A549 (cell line): ENCODE measurements around the gene ASB2. TPM values are rescaled to one million over a fixed set of nuclear protein-coding genes. Genes with fewer than 3 reads are reported as not detected.

ENCODE experiments used
- ATAC-seq, 2 experiments: fragments of 200-7000 bp in 1 of 2; fragments of >200 bp in 1 of 2; cut with Nextera tagmentation in 1 of 2; cut with Tn5 transposase in 1 of 2; 3 replicates each; pipeline versions ENCODE4 v1.8.0 to v1.9.1; 2018 to 2020; ENCODE audit warnings: mild to moderate bottlenecking in 1 of 2, moderate library complexity in 1 of 2
- CTCF ChIA-PET: fragments of 300-600 bp; sonication (Branson Sonifier 250); formaldehyde crosslinking; extraction: SDS; loops from one replicate; lab custom pipeline; 2021; ENCODE audit warnings: antibody characterized with exemption, inconsistent platforms; lab: Yijun Ruan, JAX
- POLR2A ChIA-PET: fragments of 350-600 bp; formaldehyde crosslinking; extraction: SDS; loops from one replicate; lab custom pipeline; 2021; ENCODE audit warnings: antibody characterized with exemption, inconsistent platforms; lab: Yijun Ruan, JAX
- DNase-seq, 2 experiments: peaks; one replicate each; pipeline versions ENCODE4 v3.0.0 to v3.0.0-alpha.2; 2011 to 2016; ENCODE audit warnings: low read depth in 1 of 2, low spot score in 1 of 2
- FAIRE-seq: peaks from 2 replicates; lab custom pipeline; 2011; peaks lifted over from hg19 to GRCh38; lab: Jason Lieb, UNC
- H3K27ac ChIP-seq, 2 experiments: fragments of >200 bp; sonication (Bioruptor Twin); formaldehyde crosslinking; 3 replicates each; pipeline ENCODE4 v1.5.1; 2016 to 2017
- H3K4me1 ChIP-seq: fragments of >200 bp; sonication (Bioruptor Twin); formaldehyde crosslinking; 3 replicates; pipeline ENCODE4 v1.6.1; 2016
- H3K4me2 ChIP-seq: fragments of >200 bp; sonication (Bioruptor Twin); formaldehyde crosslinking; 3 replicates; pipeline ENCODE4 v1.6.1; 2016
- H3K4me3 ChIP-seq: fragments of >200 bp; sonication (Bioruptor Twin); formaldehyde crosslinking; 3 replicates; pipeline ENCODE4 v1.5.1; 2016
- H3K9me3 ChIP-seq: fragments of >200 bp; sonication (Bioruptor Twin); formaldehyde crosslinking; 3 replicates; pipeline ENCODE4 v1.6.1; 2016
- BHLHE40 ChIP-seq: IDR thresholded peaks from 2 replicates; pipeline ENCODE4 v1.6.1; 2012; ENCODE audit warnings: low read depth, low read length, inconsistent platforms
- EHF ChIP-seq: fragments of 250-450 bp; sonication (Bioruptor Pico); IDR thresholded peaks from 2 replicates; pipeline ENCODE4 v1.5.0; 2020; ENCODE audit warnings: mild to moderate bottlenecking
- EHMT2 ChIP-seq: fragments of 200-600 bp; sonication (generic); IDR thresholded peaks from 2 replicates; pipeline ENCODE4 v1.6.1; 2016; ENCODE audit warnings: antibody characterized with exemption, low read depth, mild to moderate bottlenecking, moderate library complexity
- FOSB ChIP-seq: fragments of 250-450 bp; sonication (Bioruptor Pico); IDR thresholded peaks from 2 replicates; pipeline ENCODE4 v1.5.0; 2020; ENCODE audit warnings: mild to moderate bottlenecking, moderate library complexity
- FOSL2 ChIP-seq, 2 experiments: fragments of 450-650 bp in 1 of 2; fragments of >200 bp in 1 of 2; sonication (Bioruptor Twin) in 1 of 2; formaldehyde crosslinking; IDR thresholded peaks; 2 replicates each; pipeline versions ENCODE4 v1.5.0 to v1.6.1; 2016 to 2020; ENCODE audit warnings: mild to moderate bottlenecking in 1 of 2, moderate library complexity in 1 of 2
- HDAC2 ChIP-seq: fragments of 200-600 bp; sonication (generic); IDR thresholded peaks from 2 replicates; pipeline ENCODE4 v1.6.1; 2016
- JUN ChIP-seq, 2 experiments: fragments of >200 bp; sonication (Bioruptor Twin); formaldehyde crosslinking; IDR thresholded peaks; 2 replicates in 1 of 2; 3 replicates in 1 of 2; pipeline ENCODE4 v1.6.1; 2016 to 2017
- JUNB ChIP-seq: fragments of >200 bp; sonication (Bioruptor Twin); formaldehyde crosslinking; IDR thresholded peaks from 2 replicates; pipeline ENCODE4 v1.6.1; 2016
- KDM1A ChIP-seq: fragments of 200-600 bp; sonication (generic); IDR thresholded peaks from 2 replicates; pipeline ENCODE4 v1.6.1; 2016; ENCODE audit warnings: low read depth, mild to moderate bottlenecking
- MYC ChIP-seq: IDR thresholded peaks from 2 replicates; pipeline ENCODE4 v1.6.1; 2012; ENCODE audit warnings: mild to moderate bottlenecking, inconsistent platforms, low read length, improper control_type of control experiment, borderline replicate concordance
- NPAS2 ChIP-seq: fragments of 250-450 bp; sonication (Bioruptor Pico); IDR thresholded peaks from 2 replicates; pipeline ENCODE4 v1.8.0; 2022; ENCODE audit warnings: mild to moderate bottlenecking, moderate library complexity, borderline replicate concordance
- NR3C1 ChIP-seq: fragments of >200 bp; sonication (Bioruptor Twin); formaldehyde crosslinking; IDR thresholded peaks from 3 replicates; pipeline ENCODE4 v1.6.1; 2017
- PHF8 ChIP-seq: fragments of 200-600 bp; sonication (generic); IDR thresholded peaks from 2 replicates; pipeline ENCODE4 v1.6.1; 2016; ENCODE audit warnings: low read depth, mild to moderate bottlenecking, antibody characterized with exemption, moderate library complexity, borderline replicate concordance
- POLR2AphosphoS2 ChIP-seq: conservative IDR thresholded peaks from 2 replicates; pipeline ENCODE4 v1.6.1; 2012; ENCODE audit warnings: low read length, improper control_type of control experiment, inconsistent platforms
- TFCP2L1 ChIP-seq: fragments of 250-450 bp; sonication (Bioruptor Pico); IDR thresholded peaks from 2 replicates; pipeline ENCODE4 v1.5.0; 2021; ENCODE audit warnings: mild to moderate bottlenecking
- TP53 ChIP-seq: fragments of 250-450 bp; sonication (Bioruptor Pico); IDR thresholded peaks from 2 replicates; pipeline ENCODE4 v1.5.0; 2021; ENCODE audit warnings: mild to moderate bottlenecking, moderate library complexity
- ZNF302 ChIP-seq: fragments of 250-450 bp; sonication (Bioruptor Pico); IDR thresholded peaks from 2 replicates; pipeline ENCODE4 v1.9.0; 2021; ENCODE audit warnings: inconsistent platforms, mild to moderate bottlenecking, moderate library complexity
- WGBS: methylation state at CpG from one replicate; pipeline ENCODE4 v1.1.6; 2017; ENCODE audit errors: missing lambda C conversion rate; 5-methylcytosine and 5-hydroxymethylcytosine counted together
- polyA plus RNA-seq, 4 experiments: library from polyadenylated mRNA; depleted of rRNA in 3 of 4; stranded (reverse); fragments of >200 nt; fragmentation: RNase III in 1 of 4; extraction: RNeasy Plus Mini Kit Qiagen cat#74134 plus additional on column Dnase treatment in 1 of 4; gene quantifications; 2 replicates in 3 of 4; 3 replicates in 1 of 4; pipeline ENCODE4 v1.2.3, GENCODE V29; 2011 to 2017
- TF ChIP-seq, protein P1 (sequence below): fragments of 250-450 bp; sonication (Bioruptor Pico); IDR thresholded peaks from 2 replicates; pipeline ENCODE4 v1.5.0; 2021; ENCODE audit warnings: mild to moderate bottlenecking, moderate library complexity, borderline replicate concordance
- TF ChIP-seq, protein P2 (sequence below): fragments of 450-650 bp; IDR thresholded peaks from 2 replicates; pipeline ENCODE4 v1.6.1; 2014; ENCODE audit warnings: antibody characterized with exemption
- TF ChIP-seq, protein P3 (sequence below): fragments of 150-350 bp; IDR thresholded peaks from 2 replicates; pipeline ENCODE4 v1.6.1; 2014; ENCODE audit warnings: low read depth, mild to moderate bottlenecking, low read length

The ASB2 gene
- polyA plus RNA-seq, 2 of the 4 experiments (the other 2 are of a cell fraction), result 0.03 to 0.10 TPM

DNA sequence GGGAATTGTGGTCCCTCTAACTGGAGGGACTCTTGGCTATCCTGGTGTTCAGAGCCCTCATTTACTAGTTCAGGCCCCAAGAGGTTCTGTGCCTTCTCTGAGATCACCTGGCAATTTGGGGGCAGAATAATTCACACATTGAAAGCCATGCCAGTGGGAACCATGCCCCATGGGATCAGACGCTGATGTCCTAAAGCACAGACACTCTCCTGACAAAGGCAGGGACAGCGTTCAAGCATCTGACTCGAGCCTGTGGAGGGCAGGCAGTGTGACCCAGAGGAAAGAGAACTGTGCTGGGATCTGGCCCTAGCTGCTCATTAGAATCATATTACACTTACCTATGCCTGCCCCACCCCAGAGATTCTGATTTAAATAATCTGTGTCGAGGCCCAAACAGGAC, 2.4 kb upstream of the ASB2 start:
- H3K4me2 ChIP-seq, result no peak overlapping the region
- WGBS, result 61% methylated on average over 4 of the region's 4 CpGs
- ATAC-seq, result no peak
- no peak for TF ChIP-seq EHMT2
- no peak for TF ChIP-seq FOSB (CRISPR knock-in tag)
- TF ChIP-seq, protein P1, sequence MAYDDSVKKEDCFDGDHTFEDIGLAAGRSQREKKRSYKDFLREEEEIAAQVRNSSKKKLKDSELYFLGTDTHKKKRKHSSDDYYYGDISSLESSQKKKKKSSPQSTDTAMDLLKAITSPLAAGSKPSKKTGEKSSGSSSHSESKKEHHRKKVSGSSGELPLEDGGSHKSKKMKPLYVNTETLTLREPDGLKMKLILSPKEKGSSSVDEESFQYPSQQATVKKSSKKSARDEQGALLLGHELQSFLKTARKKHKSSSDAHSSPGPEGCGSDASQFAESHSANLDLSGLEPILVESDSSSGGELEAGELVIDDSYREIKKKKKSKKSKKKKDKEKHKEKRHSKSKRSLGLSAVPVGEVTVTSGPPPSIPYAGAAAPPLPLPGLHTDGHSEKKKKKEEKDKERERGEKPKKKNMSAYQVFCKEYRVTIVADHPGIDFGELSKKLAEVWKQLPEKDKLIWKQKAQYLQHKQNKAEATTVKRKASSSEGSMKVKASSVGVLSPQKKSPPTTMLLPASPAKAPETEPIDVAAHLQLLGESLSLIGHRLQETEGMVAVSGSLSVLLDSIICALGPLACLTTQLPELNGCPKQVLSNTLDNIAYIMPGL (CRISPR knock-in tag), result no peak
- no peak for TF ChIP-seq PHF8
- no peak for TF ChIP-seq POLR2AphosphoS2
- TF ChIP-seq EHF (CRISPR knock-in tag), result no peak
- TF ChIP-seq JUNB, result no peak
- TF ChIP-seq, all 56 proteins: peak for 0
- H3K27ac ChIP-seq, result no peak overlapping the region
- DNase-seq, result no peak
- H3K4me3 ChIP-seq, result no peak overlapping the region
- H3K4me1 ChIP-seq, result no peaks in the 10 kb centered on the region
- POLR2A ChIA-PET, result no interaction called here
- CTCF ChIA-PET, result interaction anchor here (0.8 to 25.8 kb wide), 5 partner anchors 17 to 36 kb away, joined by 3 to 601 read pairs (median 3); no protein-coding TSS in a partner anchor
- no peak for FAIRE-seq
- no peaks in the 10 kb centered on the region for H3K9me3 ChIP-seq

DNA sequence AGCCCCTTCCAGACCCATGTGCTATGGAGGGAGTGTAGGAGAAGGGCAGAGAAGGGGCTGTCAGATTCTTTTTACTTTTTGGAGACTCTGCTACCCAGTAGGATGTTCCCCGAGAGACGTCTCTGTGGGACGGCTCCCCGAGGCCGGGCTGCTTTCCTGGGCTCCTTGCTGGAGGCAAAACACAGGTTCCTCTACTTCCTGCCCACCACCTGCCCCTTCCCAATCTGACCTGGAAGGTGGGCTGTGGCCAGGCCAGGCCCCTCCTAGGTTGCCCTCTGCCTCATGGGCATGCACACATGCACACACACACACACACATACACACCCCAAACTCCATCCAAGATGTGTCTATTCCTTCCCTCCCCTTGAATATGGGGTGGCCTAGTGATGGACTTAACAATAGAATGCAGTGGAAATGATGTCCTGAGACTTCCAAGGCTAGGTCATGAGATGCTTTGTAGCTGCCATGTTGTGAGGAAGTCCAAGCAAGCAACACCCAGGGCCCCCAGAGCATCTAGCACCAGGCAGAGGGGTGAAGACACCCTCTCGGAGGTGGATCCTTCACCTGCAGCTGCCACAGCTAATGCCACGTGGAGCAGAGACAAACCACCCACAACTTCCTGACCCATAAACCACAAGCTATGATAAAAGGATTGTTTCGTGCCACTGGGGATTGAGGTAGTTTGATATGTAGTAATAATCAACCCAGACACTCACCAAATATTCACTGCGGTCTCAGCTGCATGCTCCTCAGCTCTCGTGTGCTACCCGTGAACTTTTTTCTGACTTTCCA, 1.6 kb upstream of the ASB2 start:
- ChIA-PET CTCF (interaction anchor here (1.0 to 25.8 kb wide), 3 partner anchors 22 to 35 kb away, joined by 3 to 601 read pairs (median 3); no protein-coding TSS in a partner anchor), POLR2A (no interaction called here)
- 71% methylated on average over 10 of the region's 11 CpGs for WGBS
- no peak overlapping the region for H3K4me3 ChIP-seq
- no peak for TF ChIP-seq BHLHE40
- TF ChIP-seq JUNB, result no peak
- no peak for TF ChIP-seq HDAC2
- no peak for TF ChIP-seq EHMT2
- no peak for TF ChIP-seq MYC
- TF ChIP-seq NPAS2 (CRISPR knock-in tag), result no peak
- no peak for TF ChIP-seq FOSL2 (IDR thresholded peaks at IDR 0.05)
- TF ChIP-seq FOSL2 (CRISPR knock-in tag; IDR thresholded peaks at IDR 0.05), result no peak
- no peak for TF ChIP-seq NR3C1
- TF ChIP-seq, protein P2, sequence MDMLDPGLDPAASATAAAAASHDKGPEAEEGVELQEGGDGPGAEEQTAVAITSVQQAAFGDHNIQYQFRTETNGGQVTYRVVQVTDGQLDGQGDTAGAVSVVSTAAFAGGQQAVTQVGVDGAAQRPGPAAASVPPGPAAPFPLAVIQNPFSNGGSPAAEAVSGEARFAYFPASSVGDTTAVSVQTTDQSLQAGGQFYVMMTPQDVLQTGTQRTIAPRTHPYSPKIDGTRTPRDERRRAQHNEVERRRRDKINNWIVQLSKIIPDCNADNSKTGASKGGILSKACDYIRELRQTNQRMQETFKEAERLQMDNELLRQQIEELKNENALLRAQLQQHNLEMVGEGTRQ, result no peak
- no peak for TF ChIP-seq KDM1A
- no peak for TF ChIP-seq ZNF302 (CRISPR knock-in tag)
- TF ChIP-seq, protein P3, sequence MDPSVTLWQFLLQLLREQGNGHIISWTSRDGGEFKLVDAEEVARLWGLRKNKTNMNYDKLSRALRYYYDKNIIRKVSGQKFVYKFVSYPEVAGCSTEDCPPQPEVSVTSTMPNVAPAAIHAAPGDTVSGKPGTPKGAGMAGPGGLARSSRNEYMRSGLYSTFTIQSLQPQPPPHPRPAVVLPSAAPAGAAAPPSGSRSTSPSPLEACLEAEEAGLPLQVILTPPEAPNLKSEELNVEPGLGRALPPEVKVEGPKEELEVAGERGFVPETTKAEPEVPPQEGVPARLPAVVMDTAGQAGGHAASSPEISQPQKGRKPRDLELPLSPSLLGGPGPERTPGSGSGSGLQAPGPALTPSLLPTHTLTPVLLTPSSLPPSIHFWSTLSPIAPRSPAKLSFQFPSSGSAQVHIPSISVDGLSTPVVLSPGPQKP, result no peak
- TF ChIP-seq TFCP2L1 (CRISPR knock-in tag), result no peak
- TF ChIP-seq TP53 (CRISPR knock-in tag), result no peak
- no peak for TF ChIP-seq JUN (IDR thresholded peaks at IDR 0.05)
- no peak for ATAC-seq
- no peak overlapping the region for H3K27ac ChIP-seq
- H3K9me3 ChIP-seq, result no peaks in the 10 kb centered on the region
- no peak for DNase-seq
- FAIRE-seq, result no peak
- H3K4me1 ChIP-seq, result no peaks in the 10 kb centered on the region
- H3K4me2 ChIP-seq, result no peak overlapping the region
